ENCODE data around the gene SF3B1.

DNA sequence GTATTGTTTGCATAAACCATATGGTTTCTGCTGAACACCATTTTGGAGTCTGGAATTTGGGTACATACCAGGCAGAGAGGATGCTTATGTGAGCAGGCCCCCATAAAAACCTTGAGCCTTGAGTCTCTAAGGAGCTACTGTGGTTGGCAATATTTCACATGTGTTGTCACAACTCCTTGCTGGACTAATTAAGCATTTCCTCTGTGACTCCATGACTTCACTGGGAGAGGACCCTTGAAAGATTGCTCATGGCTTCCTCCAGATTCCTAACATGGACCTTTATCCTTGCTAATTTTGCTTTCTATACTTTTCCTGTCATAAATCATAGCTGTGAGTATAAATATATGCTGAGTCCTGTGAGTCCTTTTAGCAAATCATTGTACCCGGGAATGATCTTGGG, 10.9 kb upstream of the SF3B1 start:
- TF ChIP-seq POLR2AphosphoS5 (IDR thresholded peaks at IDR 0.05; ENCODE audit: low read depth, low read length): no peak
- TF ChIP-seq, protein P1, sequence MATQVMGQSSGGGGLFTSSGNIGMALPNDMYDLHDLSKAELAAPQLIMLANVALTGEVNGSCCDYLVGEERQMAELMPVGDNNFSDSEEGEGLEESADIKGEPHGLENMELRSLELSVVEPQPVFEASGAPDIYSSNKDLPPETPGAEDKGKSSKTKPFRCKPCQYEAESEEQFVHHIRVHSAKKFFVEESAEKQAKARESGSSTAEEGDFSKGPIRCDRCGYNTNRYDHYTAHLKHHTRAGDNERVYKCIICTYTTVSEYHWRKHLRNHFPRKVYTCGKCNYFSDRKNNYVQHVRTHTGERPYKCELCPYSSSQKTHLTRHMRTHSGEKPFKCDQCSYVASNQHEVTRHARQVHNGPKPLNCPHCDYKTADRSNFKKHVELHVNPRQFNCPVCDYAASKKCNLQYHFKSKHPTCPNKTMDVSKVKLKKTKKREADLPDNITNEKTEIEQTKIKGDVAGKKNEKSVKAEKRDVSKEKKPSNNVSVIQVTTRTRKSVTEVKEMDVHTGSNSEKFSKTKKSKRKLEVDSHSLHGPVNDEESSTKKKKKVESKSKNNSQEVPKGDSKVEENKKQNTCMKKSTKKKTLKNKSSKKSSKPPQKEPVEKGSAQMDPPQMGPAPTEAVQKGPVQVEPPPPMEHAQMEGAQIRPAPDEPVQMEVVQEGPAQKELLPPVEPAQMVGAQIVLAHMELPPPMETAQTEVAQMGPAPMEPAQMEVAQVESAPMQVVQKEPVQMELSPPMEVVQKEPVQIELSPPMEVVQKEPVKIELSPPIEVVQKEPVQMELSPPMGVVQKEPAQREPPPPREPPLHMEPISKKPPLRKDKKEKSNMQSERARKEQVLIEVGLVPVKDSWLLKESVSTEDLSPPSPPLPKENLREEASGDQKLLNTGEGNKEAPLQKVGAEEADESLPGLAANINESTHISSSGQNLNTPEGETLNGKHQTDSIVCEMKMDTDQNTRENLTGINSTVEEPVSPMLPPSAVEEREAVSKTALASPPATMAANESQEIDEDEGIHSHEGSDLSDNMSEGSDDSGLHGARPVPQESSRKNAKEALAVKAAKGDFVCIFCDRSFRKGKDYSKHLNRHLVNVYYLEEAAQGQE (IDR thresholded peaks at IDR 0.05; ENCODE audit: insufficient read depth in 1 of 2, low read depth in 2 of 2, low read length in 2 of 2): no peak
